Epidermal melanocyte (primary cell): ENCODE measurements around the gene LNPEP.
"Not testable (repeated sequence)": the region's sequence is repeated elsewhere in the genome, so short reads cannot be mapped to it uniquely, and the experiment has no call there.

Source experiments
- DNase-seq: peaks from one replicate; pipeline ENCODE4 v3.0.0; 2011; ENCODE audit warnings: low spot score; ENCODE audit not compliant: insufficient read length

Gene LNPEP

DNA sequence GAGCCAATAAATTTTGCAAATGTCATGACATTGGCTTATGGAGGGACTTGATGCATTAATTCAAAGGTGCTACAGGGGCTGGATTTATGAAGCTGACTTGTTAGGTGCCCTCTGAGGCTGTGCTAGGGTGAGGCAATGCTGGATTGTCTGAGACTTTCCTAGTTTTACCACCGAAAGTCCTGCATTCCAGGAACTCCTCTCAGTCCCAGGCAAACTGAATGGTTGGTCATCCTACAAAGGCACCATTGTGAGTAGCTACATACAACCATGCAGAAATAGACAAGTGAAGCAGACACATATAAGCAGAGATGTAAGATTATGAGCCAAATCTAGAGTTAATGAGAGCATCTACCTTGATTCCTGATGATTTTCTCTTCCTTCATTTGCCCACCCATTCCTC, 111.2 kb downstream of the LNPEP start:
- DNase-seq, result peak; percentile 32

DNA sequence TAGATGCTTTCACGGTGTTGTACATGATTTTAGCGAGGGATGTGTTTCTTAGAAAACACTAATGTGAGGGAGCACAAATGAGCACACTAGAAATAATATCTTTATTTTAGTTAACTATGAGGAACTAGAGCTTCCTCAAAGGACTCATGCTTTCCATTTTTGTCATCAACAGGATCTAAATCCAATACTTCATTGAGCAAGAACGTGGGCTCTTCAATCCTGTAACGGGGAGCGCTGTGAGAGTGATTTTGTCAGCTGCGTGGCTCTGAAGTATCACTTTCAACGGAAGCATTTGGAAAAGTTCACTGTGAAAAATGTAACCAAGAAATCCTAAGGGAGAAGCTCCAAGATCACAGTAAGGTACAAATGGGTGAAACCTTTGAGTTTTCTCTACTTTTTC, 113.3 kb downstream of the LNPEP start:
- DNase-seq, result no peak

DNA sequence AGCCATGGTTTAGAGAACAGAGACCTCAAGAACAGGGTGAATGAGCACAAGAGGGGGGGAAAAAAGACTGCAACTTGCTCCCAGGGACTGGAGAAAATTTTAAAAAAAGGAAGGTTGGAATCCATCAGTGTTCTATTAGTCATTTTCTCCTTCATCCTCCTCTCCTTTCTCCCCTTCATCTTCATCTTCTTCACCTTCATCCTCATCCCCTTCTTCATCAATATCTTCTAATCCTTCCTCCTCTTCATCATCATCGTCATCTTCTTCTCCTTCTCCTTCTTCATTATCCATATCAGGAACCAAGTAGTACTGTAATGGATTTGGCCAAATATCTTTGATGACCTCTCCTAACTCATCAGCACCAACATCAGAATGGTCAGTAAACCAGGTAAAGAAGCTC, 120.4 kb downstream of the LNPEP start:
- no peak for DNase-seq

DNA sequence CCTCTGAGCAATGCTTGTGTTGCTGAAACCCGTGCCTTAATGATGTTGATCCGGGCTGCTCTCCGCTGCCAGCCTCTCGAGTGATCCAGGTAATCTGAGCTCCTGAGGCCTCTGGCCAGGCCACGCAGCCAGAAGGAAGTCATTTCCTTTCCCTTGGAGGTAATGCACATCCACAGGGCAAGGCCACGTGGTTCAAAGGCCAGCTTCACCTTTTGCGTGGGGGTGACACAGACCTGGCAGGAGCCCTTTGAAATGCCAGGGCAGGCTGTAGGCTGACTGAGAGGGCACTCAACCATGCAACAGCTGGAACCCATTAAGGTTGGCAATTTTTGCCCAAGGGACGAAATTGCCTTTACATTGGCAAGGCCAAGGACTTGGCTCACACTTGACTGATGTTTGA, 126.2 kb downstream of the LNPEP start:
- DNase-seq, result no peak

DNA sequence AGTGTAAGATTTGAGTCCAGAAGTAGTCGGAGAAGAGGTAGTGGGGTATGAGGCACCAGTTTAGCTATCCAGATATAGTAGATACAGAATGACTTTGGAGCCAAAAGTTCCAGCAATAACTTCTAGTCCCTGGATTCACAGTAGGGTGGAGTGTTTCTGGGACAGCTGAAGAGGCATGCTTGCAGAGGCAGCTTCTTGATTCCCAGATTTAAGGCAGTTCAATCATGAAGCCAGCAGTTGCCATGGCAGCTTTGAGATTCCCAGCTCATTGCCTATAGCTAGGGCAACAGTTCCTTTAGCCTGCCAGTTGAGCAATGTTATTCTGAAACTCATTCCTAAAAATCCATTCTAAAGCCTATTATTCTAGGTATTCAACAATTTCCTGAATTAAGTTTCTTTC, 127.4 kb downstream of the LNPEP start:
- DNase-seq, result no peak

DNA sequence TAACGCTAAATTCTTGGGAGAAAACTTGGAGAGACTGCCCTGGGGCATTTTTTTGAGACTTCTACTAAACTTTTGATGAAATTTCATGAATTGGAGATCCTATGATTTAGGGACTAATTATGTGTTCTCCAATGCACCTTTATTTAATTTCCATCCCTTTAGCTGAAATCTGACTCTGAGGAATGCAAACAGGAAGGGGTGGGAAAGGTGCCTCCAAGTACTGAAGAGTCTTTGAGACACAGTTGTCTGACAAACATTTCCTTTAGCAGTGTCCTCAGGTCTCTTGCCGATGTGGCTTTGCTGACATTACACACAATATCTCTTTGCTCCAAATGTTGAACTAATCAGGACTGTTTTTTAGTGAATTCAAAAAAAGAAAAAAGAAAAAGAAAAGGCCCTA, 129.6 kb downstream of the LNPEP start:
- DNase-seq, result no peak

DNA sequence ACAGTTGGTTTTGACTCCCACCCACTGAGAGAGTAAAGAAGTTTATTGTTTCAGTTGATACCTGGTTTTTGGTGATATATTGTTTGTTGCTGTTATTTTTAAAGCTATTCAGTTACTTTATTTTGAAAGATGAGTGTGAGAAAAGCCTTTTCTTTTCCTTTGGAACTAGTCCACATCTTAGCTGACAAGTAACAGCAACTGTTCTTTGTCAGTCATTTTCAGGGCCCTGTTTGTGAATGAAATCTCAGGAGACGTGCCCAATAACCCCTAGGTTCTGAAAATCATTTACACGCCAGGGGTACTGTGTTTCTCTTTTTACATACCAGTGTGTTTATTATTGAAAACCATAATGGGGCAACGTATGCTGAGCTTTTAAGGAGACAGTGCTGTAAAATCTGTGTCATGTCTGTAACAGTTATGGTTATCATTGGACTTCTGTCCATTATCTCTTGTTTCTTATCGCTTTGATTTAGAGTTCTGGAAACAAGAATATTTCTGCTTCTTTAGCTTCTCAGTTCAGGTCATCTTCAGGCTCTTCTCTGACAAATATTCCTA, 131.5 kb downstream of the LNPEP start:
- DNase-seq, result no peak

DNA sequence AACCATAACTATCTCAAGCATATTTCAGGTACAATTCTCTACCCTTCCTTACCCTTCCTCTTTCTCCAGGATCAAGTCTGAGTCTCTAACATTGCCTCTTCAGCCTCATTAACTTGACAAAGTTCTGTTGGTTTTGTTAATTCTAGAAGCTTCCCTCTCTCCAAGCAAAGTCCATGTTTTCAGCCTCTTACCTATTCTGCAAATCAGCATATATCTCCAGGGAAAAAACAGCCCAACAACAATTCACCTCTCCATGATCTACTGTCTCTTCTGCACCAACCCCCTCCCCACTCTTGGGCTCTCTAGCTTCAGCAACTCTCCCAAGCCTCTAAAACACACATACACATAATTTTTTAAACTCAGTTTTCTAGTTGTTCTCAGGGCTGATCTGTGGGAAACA, 134.4 kb downstream of the LNPEP start:
- no peak for DNase-seq

DNA sequence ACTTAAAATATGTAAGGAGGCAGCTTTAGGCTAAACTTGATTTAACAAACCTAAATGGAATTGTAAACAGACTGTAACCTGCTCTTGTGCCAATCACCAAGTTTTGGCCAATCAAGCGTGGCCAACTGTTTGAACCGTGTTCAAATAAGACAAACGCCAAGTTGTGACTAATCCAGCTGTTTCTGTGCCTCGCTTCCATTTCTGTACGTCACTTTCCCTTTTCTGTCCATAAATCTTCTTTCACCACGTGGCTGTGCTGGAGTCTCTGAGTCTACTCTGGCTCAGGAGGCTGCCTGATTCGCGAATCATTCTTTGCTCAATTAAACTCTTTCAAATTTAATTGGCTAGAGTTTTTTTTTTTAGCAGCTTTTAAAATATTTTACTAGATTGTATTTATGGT, 135.2 kb downstream of the LNPEP start:
- no peak for DNase-seq

DNA sequence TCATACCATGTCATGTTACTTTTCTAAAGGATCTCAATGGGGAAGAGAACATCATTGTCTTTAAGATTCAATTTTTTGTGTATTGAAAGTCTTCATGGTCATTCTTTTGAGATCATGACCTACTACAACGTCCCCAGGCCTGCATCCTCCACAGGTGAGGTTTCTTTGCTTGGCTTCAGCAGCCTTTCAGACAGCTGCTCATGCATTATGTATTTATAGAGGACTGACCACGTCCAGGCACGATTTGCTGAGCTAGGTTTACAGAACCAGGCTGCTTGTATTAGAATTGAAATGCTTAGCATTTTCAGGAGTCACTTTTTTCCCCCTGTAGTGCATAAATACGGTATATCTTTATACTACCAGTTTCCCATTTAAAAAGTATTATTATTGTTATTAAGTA, 136.1 kb downstream of the LNPEP start:
- no peak for DNase-seq

DNA sequence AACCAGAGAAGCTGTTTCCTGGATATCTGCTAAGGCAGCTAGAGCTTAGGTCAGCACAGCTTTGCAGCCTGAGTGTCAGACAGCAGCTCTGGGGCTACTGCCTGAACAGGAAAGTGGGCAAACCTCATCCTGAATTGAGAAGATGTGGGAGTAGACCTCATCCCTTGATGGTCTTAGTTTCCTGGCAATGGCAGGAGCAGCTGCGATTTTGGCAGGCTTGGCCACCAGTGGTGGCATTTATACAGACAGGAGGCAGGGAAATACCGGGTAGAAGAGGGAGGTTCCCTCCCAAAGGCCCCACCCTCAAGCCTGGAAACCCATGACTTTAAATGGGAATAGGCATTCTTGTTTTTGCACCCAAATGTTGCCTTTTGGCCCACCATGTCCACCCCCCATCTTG, 136.8 kb downstream of the LNPEP start:
- DNase-seq, result no peak

DNA sequence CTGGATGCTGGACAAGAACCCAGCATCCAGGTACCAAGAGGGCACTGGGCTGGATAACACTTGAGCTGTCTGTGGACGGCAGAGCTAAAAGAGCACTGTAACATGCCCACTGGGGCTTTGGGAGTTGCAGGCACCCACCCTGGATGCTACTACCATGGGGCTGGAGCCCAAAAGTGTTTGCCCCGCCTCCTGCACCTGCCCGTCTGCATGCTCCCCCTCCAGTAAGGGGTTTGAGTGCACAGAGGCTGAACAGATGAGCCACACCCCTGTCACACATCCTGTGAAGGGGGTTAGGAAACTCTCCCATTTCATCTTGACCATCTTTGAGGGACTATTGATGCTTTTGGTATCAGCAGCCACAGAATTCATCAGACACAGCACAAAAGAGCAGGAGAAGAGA, 137.5 kb downstream of the LNPEP start:
- no peak for DNase-seq

DNA sequence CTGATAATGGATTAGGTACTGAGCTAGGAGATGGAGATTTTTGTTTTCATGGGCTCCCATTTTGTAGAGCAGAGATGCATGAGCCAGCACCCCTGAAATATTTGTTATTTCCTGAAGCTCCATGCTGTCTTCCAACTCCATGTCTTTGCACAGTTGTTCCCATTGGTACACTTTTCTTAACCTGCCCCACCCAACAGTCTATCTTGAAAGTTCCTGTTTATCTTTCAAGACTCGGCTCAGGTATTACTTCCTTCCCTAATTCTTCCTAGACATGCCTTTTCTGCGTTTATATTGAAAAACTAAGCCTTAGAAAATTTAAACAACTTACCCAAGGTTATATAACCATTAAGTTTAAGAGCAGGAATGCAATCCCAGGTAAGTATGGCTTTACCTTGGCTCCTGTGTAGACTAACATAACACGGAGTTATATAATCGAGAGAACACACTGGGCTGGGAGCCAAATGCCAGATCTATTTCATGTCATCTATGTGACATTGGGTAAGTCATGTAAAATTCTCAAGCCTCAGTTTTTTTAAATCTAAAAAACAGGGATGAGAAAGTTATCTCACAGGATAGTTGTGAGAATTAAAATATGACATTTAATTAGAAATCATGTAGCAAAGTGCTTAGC, 139.1 kb downstream of the LNPEP start:
- no peak for DNase-seq

DNA sequence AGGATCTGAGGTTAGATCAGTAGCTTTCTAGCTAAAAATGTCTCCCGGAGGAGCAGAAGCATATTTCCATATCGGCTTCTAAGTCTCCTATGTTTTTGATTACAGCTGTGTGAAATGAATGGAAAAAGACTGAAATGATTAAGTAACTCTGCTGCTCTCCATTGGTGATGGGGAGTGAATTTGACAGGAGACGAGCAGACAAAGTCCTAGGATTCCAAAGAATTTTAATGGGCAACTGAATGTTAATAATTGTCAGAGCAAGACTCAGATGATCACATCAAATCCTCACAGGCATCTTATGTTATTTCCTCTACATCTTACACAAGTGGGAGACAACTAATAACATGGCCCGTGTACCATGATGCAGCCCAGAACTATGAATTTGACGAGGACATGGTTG, 139.8 kb downstream of the LNPEP start:
- DNase-seq, result no peak

DNA sequence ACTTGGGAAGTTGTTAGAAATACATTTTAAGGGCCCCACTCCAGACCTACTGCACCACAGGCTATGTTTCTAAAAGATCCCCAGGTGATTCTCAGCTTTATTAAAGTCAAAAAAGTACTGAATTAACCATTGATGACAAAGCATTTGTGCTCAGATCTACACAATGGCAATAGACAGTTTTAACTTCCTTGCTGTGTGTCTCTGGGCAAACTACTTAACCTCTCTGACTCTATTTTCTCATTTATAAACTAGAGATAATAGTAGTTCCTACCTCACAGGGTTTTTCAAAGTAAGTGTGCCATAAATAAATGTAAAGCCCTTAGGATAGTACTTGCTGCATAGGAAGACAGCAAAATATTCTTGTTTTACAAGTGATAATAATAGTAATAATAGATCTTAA, 140.2 kb downstream of the LNPEP start:
- no peak for DNase-seq

DNA sequence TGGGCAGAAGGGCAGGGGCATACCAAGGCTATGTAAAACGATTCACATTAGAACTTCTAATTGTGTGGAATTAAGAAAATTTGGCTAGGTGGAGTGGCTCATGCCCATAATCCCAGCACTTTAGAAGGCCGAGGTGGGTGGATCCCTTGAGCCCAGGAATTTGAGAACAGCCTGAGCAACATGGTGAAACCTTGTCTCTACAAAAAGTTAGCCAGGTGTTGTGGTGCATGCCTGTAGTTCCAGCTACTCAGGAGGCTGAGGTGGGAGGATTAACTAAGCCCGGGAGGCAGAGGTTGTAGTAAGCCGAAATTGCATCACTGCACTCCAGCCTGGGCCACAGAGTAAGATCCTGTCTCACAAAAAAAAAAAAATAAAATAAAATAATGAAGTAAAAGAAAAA, 141.4 kb downstream of the LNPEP start:
- DNase-seq, result no peak

DNA sequence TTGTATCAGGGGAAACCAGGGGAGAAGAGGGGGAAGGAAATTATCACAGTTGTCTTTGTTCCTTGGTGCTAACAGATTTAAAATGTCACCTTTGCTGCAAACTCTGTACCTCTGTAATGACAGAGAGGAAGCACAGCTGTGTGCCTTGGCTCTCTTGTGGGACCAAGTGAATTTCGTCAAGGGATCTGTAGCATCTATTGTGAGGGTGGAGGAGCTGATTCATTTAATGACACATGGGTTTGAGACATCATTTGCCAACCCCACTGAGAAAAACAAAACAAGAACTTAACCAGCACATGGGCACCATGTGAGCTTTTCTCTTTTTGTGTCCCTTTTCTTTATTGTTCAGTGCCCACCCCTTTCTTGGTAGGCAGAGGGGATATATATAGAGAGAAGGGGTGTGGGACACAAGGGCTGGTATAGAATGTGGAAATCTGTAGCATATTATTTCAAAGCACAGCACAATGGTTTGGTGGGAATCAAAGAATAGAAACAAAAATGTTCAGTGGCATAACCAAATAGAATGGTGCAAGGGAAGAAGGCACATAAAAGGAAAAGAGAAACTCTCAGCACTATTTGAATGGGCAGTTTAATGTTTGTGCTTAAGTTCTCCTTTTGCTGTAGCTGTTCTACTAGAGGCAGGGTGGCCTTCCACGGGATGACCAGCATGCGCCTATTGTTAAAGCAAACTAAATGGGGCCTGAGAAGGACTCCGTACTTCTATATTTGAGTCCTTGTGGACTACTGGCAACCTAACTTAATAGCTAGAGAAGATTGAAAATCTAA, 143.3 kb downstream of the LNPEP start:
- DNase-seq, result no peak

DNA sequence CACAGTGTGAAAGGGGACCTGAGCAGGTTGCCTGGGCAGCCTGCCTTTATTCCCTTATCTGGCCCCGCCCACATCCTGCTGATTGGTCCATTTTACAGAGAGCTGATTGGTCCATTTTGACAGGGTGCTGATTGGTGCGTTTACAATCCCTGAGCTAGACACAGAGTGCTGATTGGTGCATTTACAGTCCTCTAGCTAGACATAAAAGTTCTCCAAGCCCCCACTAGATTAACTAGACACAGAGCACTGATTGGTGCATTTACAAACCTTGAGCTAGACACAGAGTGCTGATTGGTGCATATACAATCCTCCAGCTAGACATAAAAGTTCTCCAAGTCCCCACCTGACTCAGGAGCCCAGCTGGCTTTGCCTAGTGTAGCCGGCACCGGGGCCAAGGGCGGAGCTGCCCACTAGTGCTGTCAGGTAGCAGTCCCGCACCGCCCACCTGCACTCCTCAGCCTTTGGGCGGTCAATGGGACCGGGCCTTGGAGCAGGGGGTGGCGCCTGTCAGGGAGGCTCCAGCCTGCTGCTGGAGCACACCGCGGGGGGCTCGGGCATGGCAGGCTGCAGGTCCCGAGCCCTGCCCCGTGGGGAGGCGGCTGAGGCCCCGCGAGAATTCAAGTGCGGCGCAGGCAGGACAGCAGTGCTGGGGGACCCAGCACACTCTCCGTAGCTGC, 149.0 kb downstream of the LNPEP start:
- DNase-seq, result not testable (repeated sequence)

DNA sequence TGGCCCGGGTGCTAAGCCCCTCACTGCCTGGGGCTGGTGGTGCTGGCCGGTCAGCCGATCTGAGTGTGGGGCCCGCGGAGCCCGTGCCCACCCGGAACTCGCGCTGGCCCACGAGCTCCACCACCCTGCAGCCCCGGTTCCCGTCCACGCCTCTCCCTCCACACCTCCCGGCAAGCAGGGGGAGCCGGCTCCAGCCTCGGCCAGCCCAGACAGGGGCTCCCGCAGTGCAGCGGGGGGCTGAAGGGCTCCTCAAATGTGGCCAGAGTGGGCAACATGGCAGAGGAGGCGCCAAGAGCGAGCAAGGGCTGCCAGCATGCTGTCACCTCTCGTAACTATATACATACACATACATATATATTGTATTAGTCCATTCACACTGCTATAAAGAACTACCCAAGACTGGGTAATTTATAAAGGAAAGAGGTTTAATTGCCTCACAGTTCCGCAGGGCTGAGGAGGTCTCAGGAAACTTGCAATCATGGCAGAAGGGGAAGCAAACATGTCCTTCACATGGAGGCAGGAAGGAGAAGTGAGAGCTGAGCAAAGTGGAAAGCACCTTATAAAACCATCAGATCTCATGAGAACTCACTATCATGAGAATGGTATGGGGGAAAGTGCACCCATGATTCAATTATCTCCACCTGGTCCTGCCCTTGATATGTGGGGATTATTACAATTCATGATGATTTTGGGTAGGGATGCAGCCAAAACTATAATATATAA, 149.7 kb downstream of the LNPEP start:
- DNase-seq, result no peak
